Activated T-cell treated with anti-CD3 and anti-CD28 coated beads, Interleukin-2, amount 50 U/mL, for 24 hours (primary cell): ENCODE results near the gene STK11.
"Not testable (repeated sequence)": the region's sequence is repeated elsewhere in the genome, so short reads cannot be mapped to it uniquely, and the experiment has no call there.

Experiments used
- DNase-seq: peaks from one replicate; pipeline ENCODE4 v3.0.0-alpha.2; 2020
- H3K27ac Mint-ChIP-seq: 2 replicates; pipeline ENCODE4 v1.8.0; 2020; ENCODE audit warnings: mild to moderate bottlenecking, mixed read lengths
- H3K27me3 Mint-ChIP-seq: 2 replicates; pipeline ENCODE4 v1.8.0; 2020; ENCODE audit warnings: mixed read lengths
- H3K36me3 Mint-ChIP-seq: 2 replicates; pipeline ENCODE4 v1.8.0; 2020; ENCODE audit warnings: low read depth, mixed read lengths
- H3K4me1 Mint-ChIP-seq: 2 replicates; pipeline ENCODE4 v1.8.0; 2020; ENCODE audit warnings: low read depth, mixed read lengths
- H3K4me3 Mint-ChIP-seq: 2 replicates; pipeline ENCODE4 v1.8.0; 2020; ENCODE audit warnings: mild to moderate bottlenecking, moderate library complexity, mixed read lengths
- H3K9me3 Mint-ChIP-seq: 2 replicates; pipeline ENCODE4 v1.8.0; 2020; ENCODE audit warnings: mixed read lengths

The STK11 gene

DNA sequence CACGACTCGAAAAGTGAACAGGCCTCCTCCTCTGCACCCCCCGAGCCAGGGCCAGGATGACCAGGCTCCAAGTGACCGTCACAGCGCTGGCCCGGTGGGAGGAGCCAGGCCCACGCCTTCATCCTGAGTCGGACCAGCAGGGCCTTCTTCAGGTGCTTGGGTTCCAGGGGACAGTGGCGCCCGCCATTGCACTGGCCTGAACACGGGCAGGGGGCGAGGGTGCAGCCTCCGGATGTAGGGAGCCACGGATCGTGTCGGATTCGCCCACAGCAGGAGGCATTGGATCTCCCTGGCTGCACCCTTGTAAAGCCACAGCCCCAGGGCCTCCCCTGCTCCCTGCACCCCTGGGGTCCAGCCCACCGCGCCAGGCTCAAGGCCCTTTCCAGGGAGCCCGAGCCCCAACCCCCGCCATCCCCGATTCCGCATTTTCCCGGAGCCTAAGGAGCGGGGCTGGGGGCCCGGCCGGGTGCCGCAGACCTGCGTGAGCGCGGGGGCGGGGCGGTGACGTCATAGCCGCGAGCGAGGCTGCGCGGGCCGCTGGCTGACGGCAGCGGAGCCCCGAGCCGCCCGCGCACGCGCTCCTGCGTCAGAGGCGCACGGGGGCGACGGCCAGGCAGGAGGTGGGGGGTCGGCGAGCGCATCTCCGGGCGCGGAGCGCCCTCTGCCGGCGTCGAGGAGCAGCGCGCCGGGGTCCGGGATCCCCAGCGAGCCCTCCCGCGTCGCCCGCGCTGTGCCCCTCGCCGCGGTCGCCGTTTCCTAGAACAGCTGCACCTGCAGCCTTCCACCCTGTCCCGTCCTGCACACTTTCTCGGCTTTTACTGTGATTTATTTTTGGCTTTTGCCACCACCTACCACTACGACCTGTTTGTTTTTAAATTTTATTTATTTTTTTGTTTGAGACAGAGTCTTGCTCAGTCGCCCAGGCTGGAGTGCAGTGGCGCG lies 34.5 kb downstream of the STK11 start:
- H3K9me3 Mint-ChIP-seq = no peaks in the 10 kb centered on the region
- peak; percentile 99 for DNase-seq
- peaks cover 54% of the 10 kb centered on the region for H3K4me1 Mint-ChIP-seq
- H3K4me3 Mint-ChIP-seq = peak overlapping the region; percentile 94
- peaks cover 28% of the 10 kb centered on the region for H3K36me3 Mint-ChIP-seq
- peaks cover 14% of the 10 kb centered on the region for H3K27me3 Mint-ChIP-seq
- H3K27ac Mint-ChIP-seq = peak overlapping the region; percentile 72

DNA sequence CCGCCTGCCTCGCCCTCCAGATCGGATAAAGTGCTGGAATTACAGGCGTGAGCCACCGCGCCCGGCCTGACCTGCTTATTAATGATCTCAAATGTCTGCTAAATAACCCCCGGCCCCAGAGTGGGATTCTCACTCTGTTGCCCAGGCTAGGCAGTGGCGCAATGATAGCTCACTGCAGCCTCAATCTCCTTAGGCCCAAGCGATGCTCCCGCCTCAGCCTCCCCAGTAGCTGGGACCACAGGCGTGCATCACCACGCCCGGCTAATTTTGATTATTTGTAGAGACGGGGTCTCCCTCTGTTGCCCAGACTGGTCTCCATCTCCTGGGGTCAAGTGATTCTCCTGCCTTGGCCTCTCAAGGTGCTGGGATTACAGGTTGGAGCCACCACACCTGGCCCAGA lies 35.3 kb downstream of the STK11 start:
- peak overlapping the region; percentile 94 for H3K4me3 Mint-ChIP-seq
- peaks cover 32% of the 10 kb centered on the region for H3K36me3 Mint-ChIP-seq
- H3K9me3 Mint-ChIP-seq = no peaks in the 10 kb centered on the region
- H3K27ac Mint-ChIP-seq = peak overlapping the region; percentile 94
- DNase-seq = peak; percentile 46
- H3K27me3 Mint-ChIP-seq = peaks cover 14% of the 10 kb centered on the region
- H3K4me1 Mint-ChIP-seq = peaks cover 56% of the 10 kb centered on the region

DNA sequence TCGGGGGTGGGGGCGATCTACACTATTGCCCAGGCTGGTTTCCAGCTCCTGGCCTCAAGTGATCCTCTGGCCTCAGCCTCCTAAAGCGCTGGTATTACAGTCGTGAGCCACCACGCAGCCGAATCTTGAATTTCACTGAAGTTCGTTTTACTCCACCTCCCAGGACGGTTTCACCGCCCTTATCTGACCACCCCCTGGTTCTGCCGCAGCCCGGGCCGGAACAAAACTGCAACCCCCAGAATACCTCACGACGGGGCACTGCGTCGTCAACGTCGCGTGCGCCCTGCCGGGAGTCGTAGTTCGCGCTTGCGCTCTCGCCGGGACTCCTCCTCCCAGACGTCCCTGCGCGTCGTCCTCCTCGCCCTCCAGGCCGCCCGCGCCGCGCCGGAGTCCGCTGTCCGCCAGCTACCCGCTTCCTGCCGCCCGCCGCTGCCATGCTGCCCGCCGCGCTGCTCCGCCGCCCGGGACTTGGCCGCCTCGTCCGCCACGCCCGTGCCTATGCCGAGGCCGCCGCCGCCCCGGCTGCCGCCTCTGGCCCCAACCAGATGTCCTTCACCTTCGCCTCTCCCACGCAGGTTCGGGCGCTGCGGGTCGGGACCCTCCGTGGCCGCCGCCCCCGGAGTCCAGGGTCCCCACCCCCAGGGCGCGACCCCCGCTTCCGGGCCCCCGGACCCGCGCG lies 36.0 kb downstream of the STK11 start, which contains the start of gene ATP5F1D:
TSS of gene ATP5F1D (plus strand) at position 335 of the 679 bp plus-strand sequence. CDS start at position 435, 100 bp downstream.
- H3K4me3 Mint-ChIP-seq = peak within 1 kb of the TSS; percentile 94
- peak; percentile 97 for DNase-seq
- peaks cover 38% of the 10 kb centered on the region for H3K36me3 Mint-ChIP-seq
- H3K9me3 Mint-ChIP-seq = no peaks in the 10 kb centered on the region
- peaks cover 14% of the 10 kb centered on the region for H3K27me3 Mint-ChIP-seq
- peak within 1 kb of the TSS; percentile 94 for H3K27ac Mint-ChIP-seq
- peaks cover 59% of the 10 kb centered on the region for H3K4me1 Mint-ChIP-seq

DNA sequence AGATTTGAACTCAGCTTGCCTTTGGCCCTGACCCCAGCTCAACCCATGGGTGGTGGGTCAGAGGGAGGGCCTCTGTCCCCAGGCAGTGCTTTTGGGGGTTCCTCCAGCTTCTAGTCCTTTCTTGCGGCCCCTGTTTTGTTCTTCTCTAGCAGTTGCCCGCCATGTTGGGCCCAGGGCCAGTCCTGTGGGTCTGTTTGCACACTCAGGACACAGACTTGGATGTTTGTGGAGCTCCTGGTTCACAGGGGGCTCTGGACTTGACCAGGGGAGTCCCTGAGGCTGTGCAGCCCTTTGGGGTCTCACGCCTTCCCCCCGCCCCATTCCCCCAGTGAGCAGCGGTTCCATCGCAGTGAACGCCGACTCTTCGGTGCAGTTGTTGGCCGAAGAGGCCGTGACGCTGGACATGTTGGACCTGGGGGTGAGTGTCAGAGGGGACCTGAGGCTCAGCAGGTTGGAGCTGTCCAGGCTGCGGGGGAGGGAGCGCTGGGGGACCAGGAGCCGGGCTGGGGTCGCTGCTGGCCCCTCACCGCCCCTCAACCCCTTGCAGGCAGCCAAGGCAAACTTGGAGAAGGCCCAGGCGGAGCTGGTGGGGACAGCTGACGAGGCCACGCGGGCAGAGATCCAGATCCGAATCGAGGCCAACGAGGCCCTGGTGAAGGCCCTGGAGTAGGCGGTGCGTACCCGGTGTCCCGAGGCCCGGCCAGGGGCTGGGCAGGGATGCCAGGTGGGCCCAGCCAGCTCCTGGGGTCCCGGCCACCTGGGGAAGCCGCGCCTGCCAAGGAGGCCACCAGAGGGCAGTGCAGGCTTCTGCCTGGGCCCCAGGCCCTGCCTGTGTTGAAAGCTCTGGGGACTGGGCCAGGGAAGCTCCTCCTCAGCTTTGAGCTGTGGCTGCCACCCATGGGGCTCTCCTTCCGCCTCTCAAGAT lies 38.5 kb downstream of the STK11 start:
- Mint-ChIP-seq H3K27me3 (peaks cover 5% of the 10 kb centered on the region), H3K9me3 (no peaks in the 10 kb centered on the region), H3K27ac (peak overlapping the region; percentile 92), H3K4me3 (peak overlapping the region; percentile 94), H3K4me1 (peaks cover 53% of the 10 kb centered on the region), H3K36me3 (peaks cover 39% of the 10 kb centered on the region)
- DNase-seq = peak; percentile 93

DNA sequence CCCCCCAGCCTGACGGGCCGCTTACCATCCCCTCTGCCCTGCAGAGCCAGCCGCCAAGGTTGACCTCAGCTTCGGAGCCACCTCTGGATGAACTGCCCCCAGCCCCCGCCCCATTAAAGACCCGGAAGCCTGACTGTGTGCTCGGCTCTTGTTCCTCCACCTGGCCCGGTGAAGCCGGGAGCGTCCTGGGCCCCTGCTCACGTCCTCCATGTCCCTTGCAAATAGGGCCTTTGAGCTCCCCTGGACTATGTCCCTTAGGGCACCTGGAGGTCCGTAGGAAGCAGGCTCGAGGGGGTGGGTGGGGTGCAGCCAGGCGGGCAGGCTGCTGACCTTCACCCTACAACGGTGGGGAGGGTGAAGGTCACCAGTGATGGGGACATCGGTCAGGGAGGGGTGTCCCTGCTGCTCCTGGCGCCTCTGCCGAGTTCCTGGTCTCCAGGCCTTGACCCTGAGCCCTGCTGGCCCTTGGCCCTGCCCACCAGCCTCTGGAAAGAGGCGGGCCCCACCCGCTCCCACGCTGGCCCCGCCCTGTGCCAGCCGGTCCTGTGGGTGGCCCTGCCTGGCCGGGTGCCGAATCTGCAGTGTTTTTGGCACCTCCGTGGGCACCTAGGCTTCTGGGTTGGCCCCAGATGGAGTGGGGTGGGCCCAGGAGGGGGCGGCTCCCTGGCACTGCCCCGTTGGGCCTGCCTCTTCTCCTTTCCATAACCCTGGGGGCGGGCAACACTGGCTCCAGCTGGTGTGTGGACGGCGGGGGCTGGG lies 39.3 kb downstream of the STK11 start:
- peaks cover 41% of the 10 kb centered on the region for H3K36me3 Mint-ChIP-seq
- no peaks in the 10 kb centered on the region for H3K27me3 Mint-ChIP-seq
- peak; percentile 51 for DNase-seq

DNA sequence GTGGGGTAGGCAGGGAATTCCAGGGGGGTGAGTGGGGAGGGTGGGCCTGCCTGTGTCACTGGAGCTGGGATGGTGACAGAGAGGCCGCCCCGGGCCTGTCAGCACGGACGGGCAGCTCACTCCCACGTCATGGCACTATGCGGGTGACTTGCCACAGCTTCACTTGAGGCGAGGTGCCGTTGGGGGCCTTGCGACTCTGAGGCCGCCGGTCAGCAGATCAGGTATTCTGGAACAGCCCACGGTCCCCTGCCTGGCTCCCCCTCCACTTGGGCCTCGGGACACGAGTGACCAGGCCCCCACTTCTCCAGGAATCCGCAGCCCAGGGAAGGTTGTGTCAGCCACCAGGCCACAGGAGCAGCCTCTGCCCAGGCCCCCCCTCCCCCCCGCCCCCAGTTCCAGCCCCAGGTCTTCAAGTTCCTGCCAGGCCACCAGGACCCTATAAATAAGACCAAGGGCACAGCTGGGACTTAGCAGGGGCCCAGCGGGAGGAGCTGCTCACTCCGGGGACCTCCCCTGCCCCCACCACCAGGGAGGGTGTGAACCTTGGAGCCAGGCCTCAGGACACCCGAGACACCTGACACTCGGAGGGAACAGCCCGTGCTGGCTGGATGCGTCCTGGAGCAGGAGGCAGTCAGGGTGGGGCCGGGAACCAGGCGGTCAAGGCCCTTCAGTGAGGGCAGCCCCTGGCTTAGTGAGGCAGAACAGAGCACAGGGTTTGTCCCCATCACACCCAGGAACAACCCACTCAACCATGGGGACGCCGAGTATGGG lies 40.1 kb downstream of the STK11 start:
- Mint-ChIP-seq H3K36me3 (peaks cover 41% of the 10 kb centered on the region), H3K27ac (peak overlapping the region; percentile 14), H3K4me3 (no peak overlapping the region), H3K4me1 (peaks cover 41% of the 10 kb centered on the region), H3K27me3 (no peaks in the 10 kb centered on the region), H3K9me3 (no peaks in the 10 kb centered on the region)
- DNase-seq = peak; percentile 42

More for the DNA sequence above, 39.3 kb downstream of the STK11 start:
- H3K9me3 Mint-ChIP-seq = no peaks in the 10 kb centered on the region
- peaks cover 45% of the 10 kb centered on the region for H3K4me1 Mint-ChIP-seq
- H3K4me3 Mint-ChIP-seq = peak overlapping the region; percentile 74
- H3K27ac Mint-ChIP-seq = peak overlapping the region; percentile 92

DNA sequence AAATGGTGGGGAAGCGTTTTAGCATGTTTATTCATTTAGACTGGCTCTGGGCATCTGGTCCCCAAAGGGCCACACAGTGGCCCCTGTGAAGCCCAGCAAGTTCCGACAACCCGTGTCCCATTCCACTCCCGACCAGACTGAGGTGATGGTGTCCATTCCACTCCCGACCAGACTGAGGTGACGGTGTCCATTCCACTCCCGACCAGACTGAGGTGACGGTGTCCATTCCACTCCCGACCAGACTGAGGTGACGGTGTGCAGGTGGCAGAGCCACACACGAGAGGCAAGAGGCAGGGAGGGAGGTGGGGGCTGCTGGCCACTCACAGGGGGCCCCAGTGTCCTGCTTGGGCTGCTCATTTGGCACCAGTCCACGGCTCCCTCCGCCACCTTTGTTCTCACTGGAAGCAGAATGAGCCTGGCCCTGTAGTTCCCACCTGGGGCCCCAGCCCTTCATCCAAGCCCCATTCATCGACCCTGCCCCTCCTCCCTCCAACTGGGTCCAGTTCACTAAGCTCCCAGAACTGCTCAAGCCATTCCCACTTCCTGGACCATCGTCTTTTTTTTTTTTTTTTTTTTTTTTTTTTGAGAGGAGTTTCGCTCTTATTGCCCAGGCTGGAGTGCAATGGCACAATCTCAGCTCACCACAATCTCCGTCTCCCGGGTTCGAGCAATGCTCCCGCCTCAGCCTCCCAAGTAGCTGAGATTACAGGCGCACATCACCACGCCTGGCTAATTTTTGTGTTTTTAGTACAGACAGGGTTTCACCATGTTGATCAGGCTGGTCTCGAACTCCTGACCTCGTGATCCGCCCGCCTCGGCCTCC lies 40.9 kb downstream of the STK11 start:
- H3K9me3 Mint-ChIP-seq, H3K27me3 Mint-ChIP-seq: not testable (repeated sequence)
- Mint-ChIP-seq H3K4me3 (peak overlapping the region; percentile 56), H3K36me3 (peaks cover 46% of the 10 kb centered on the region), H3K4me1 (peaks cover 33% of the 10 kb centered on the region), H3K27ac (peak overlapping the region; percentile 69)
- DNase-seq = peak; percentile 45

DNA sequence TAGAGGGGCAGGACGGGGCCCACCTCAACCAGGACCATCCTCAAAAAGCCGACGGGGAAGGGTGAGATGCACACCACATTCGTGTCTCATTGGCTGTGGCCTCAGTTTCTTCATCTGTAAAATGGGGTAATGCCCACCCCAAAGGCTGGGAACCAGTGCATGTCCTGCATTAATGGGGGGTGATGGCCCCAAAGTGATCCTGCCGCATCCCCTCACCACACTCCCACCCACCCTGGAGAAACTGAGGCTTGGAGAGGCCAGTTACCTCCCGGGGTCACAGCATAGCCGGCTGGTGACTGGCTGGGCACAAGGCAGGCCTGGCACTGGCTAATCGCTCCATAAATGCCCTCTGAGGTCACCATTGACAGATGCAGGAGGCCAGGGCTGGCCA lies 42.2 kb downstream of the STK11 start:
- DNase-seq = no peak
- Mint-ChIP-seq H3K4me3 (peak overlapping the region; percentile 79), H3K27me3 (no peaks in the 10 kb centered on the region), H3K36me3 (peaks cover 46% of the 10 kb centered on the region), H3K27ac (peak overlapping the region; percentile 77), H3K4me1 (peaks cover 25% of the 10 kb centered on the region), H3K9me3 (no peaks in the 10 kb centered on the region)

DNA sequence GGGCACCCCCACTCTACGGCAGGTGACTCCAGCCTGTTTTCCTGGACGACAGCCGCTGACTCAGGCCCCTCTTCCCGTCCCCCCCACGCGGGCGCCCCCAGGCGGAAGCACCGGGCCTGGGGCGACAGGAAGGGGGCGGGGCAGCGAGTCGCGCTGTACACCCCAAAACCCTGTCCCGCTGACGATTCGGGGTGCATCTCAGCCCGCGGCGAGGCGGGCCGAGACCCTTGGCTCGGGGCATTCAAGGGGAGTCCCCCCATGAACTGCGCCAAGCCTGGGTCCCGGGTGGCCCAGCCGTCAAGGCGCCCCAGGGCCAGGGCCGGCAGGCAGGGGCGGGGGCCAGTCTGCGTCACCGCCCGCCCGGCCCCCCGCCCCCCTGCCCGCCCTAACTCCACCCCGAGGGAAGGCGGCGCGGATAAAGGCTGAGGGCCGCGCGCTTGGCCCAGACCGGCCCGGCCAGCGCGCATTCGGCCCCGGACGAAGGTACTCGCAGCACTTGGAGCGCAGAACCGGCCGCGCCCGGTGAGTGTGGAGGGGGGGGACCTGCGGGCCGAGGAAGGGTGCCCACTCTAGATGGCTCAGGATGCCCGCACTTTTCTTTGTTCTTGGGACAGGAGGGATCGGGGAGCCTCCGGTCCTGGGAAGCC lies 42.7 kb downstream of the STK11 start, which contains the start of gene MIDN:
TSS of gene MIDN (plus strand) at position 445 of the 647 bp plus-strand sequence. CDS start 1,714 bp downstream, outside the sequence.
- Mint-ChIP-seq H3K9me3 (no peaks in the 10 kb centered on the region), H3K27ac (peak within 1 kb of the TSS; percentile 94), H3K4me1 (peaks cover 21% of the 10 kb centered on the region), H3K4me3 (peak within 1 kb of the TSS; percentile 79), H3K36me3 (peaks cover 42% of the 10 kb centered on the region), H3K27me3 (no peaks in the 10 kb centered on the region)
- peak; percentile 85 for DNase-seq

DNA sequence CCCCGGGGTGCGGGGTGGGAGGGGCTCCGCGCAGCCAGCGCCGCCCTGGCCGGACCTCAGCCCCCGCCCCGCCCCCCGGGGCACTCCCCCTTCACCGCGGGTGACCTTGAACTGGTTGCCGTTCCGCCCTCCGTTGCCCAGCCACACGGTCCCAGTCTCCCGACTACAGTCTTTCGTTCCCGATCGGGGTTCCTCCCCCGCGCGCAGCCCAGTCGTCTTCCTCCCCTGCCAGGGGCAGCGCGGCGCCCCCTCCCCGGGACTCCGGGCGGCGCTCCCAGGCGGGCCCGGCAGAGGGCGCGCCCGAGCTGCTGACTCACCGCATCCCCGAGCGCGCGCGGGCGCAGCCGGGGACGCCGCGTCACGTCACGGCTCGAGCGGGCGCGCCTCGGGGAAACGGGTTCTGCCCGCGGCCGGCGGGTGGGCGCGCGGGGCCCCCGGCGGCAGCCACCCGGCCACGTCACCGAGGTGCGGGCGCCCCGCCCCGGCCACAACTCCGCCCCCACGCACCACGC lies 43.3 kb downstream of the STK11 start:
- peaks cover 42% of the 10 kb centered on the region for H3K36me3 Mint-ChIP-seq
- H3K4me3 Mint-ChIP-seq = peak overlapping the region; percentile 79
- no peaks in the 10 kb centered on the region for H3K9me3 Mint-ChIP-seq
- peaks cover 21% of the 10 kb centered on the region for H3K4me1 Mint-ChIP-seq
- no peaks in the 10 kb centered on the region for H3K27me3 Mint-ChIP-seq
- DNase-seq = peak; percentile 92
- peak overlapping the region; percentile 94 for H3K27ac Mint-ChIP-seq

DNA sequence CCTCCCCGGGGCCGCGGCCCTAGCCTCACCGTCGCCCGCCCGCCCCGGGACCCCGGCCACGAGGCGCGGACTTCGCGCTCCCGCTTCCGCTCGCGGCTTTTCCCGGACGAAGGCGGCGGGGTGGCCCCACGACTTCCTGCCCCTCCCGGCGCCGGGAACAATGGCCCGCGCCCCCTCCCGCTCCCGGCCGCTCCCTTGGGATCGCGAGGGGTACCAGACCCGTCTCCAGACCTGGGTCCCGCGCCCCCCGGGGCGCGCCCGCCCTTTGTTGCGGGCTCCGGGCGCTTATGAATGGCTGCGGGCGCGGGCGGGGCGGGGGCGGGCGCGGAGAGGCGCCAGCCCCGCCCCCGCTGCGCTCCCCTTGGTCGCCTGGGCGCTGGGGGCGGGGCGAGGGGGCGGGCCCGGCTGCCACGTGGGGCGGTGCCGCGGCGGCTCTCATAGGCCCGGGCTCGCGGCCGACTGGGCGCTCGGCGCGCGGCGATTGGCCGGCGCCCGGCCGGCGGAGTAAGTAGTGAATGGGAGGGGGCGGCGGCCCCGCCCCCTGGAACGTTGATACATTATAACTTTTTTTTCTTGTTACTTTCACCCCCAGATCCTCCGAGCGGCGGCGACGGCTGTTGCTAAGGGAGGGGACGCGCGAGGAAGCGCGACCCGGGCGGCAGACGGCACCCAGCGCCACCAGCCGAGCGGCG lies 43.9 kb downstream of the STK11 start:
- Mint-ChIP-seq H3K36me3 (peaks cover 42% of the 10 kb centered on the region), H3K4me3 (peak overlapping the region; percentile 78), H3K27ac (peak overlapping the region; percentile 86), H3K9me3 (no peaks in the 10 kb centered on the region), H3K4me1 (peaks cover 20% of the 10 kb centered on the region), H3K27me3 (no peaks in the 10 kb centered on the region)
- DNase-seq = peak; percentile 95
